Measurements from ENCODE around the gene SKI.

SKI gene

DNA sequence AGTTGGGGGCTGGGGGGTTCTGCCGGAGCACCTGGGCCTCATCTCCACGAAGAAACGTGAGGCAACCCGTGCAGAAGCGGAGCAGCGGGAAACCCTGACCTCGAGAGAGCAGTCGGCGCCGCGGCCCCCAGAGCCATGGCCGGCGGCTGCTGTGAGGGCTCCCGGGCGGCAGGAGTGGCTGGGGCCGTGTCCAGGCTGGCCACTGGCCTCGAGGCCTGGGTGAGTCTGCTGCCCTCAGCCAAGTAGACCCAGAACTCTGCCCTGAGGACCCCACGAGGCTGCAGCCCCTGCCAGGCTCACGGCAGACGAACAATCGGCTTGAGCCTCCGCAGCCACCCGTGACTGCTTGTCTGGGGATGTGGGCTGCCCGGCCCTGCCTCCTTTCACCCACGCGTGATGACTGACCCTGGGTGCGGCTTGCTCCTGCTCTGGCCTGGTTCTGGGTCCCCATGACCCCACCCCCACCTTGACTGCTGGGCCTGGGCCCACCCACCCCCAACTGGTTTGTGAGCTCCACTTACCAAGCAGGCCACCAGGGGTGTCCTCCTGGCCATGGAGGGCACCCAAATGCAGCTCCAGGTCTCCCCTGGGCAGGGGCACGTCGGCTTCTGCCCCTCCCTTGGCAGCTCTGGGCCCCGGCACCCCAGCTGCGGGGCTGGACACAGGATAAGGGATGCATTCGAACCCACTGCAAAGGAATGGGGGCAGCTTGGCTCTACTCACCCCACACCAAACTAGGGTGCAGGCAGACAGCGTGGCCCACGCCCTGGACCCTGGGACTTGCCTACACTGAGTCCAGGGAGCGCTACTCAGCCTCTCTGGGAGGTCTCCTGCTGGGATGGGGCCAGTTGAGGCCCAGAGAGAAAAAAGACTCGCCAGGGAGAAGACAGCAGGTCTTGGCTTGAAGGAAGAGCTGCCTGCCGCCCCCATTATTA is 129.1 kb downstream of the SKI start:
- H3K27me3 ChIP-seq (ENCODE audit: control insufficient read depth in 1 of 2, insufficient read depth in 2 of 2, low read length in 2 of 2), result no peaks in the 10 kb centered on the region
- H3K27ac ChIP-seq (ENCODE audit: low read depth, low read length), result no peak overlapping the region
- H3K9ac ChIP-seq (ENCODE audit: low read length), result no peak overlapping the region
- H3K4me3 ChIP-seq (ENCODE audit: low read depth in 1 of 2, low read length in 2 of 2), result no peak overlapping the region
- no peaks in the 10 kb centered on the region for H3K36me3 ChIP-seq (ENCODE audit: insufficient read depth, low read length)
- peaks cover 19% of the 10 kb centered on the region for H3K4me1 ChIP-seq (ENCODE audit: insufficient read depth, low read length)
- no peaks in the 10 kb centered on the region for H3K9me3 ChIP-seq (ENCODE audit: low read length)

DNA sequence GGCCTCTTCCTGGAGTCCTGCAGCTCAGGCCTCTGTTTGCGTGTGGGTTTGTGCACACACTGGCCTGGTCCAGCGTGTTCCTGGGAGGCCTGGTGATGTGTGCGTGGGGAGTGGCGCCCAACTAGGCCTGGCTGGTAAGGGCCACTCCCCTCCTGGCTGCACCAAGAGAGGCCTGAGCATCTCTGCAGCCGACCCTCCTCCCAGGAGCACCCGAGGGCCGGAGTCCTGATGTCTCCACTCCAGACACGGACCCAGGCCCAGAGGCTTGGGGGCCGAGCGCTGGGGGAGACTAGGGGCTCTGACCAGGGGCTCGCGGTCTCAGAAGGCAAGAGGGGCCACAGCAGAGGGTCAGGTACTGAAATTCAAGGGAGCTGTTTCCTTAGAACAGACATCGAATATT is 130.0 kb downstream of the SKI start:
- H3K4me3 ChIP-seq (ENCODE audit: low read depth in 1 of 2, low read length in 2 of 2), result no peak overlapping the region
- no peaks in the 10 kb centered on the region for H3K9me3 ChIP-seq (ENCODE audit: low read length)
- no peaks in the 10 kb centered on the region for H3K27me3 ChIP-seq (ENCODE audit: control insufficient read depth in 1 of 2, insufficient read depth in 2 of 2, low read length in 2 of 2)
- no peak overlapping the region for H3K27ac ChIP-seq (ENCODE audit: low read depth, low read length)
- peaks cover 19% of the 10 kb centered on the region for H3K4me1 ChIP-seq (ENCODE audit: insufficient read depth, low read length)
- no peak overlapping the region for H3K9ac ChIP-seq (ENCODE audit: low read length)
- H3K36me3 ChIP-seq (ENCODE audit: insufficient read depth, low read length), result no peaks in the 10 kb centered on the region

DNA sequence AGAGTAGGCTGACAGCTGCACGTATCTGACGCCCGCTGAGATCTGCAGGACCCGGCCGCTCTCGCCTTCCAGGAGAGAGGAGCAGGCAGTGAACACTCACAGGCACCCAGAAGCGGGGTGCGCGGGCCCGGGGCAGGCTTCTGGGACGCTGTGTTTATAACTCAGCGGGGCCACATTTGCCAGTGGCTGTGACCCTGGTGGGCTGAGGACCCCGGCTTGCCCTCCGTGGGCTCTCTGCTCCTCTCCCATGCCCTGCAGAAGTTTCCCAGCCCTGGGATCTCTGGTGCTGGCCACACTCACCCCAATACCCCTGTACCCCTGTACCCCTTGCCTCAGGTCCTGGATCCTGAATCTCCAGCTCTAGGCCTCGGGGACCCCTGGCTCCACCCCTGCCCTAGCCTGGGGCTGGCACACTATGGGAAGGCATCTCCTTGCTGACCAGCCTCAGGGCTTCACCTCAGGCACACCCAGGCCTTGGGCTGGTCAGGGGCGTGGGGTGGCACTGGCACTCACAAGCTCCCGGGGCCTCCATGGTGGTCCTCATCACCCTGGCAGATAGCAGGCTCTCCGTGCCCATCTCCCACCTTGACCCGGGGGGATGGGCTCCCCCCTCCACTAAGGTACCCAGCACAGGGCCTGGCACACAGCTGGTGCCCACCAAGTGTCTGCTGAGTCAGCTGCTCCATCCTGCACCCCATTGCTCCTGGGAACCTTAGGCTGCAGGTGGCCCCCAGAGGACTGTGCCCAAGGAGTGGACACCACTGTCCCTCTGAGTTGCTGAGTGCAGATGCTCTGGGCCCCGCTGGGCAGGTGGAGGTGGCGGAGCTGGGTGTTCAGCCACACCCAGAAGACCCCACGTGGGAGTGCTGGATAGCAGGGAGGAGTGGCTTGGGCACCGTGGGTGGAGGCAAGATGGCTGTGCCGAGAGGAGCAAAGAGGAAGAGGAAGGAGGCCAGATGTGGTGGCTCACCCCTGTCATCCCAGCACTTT is 130.8 kb downstream of the SKI start:
- H3K4me3 ChIP-seq (ENCODE audit: low read depth in 1 of 2, low read length in 2 of 2), result no peak overlapping the region
- no peaks in the 10 kb centered on the region for H3K27me3 ChIP-seq (ENCODE audit: control insufficient read depth in 1 of 2, insufficient read depth in 2 of 2, low read length in 2 of 2)
- H3K36me3 ChIP-seq (ENCODE audit: insufficient read depth, low read length), result no peaks in the 10 kb centered on the region
- H3K27ac ChIP-seq (ENCODE audit: low read depth, low read length), result no peak overlapping the region
- no peak overlapping the region for H3K9ac ChIP-seq (ENCODE audit: low read length)
- no peaks in the 10 kb centered on the region for H3K9me3 ChIP-seq (ENCODE audit: low read length)
- peaks cover 14% of the 10 kb centered on the region for H3K4me1 ChIP-seq (ENCODE audit: insufficient read depth, low read length)
